H1 (cell line): ENCODE measurements around the gene RASSF5. TPM values are rescaled to one million over a fixed set of nuclear protein-coding genes. Genes with fewer than 3 reads are reported as not detected.

Experiments
- CTCF ChIA-PET: fragments of 300-600 bp; sonication (Branson Sonifier 250); formaldehyde crosslinking; loops from one replicate; lab custom pipeline; 2021; ENCODE audit not compliant: partially characterized antibody; lab: Charles Lee
- POLR2A ChIA-PET: fragments of 300-600 bp; sonication (Branson Sonifier 250); formaldehyde crosslinking; loops from one replicate; lab custom pipeline; 2021; ENCODE audit warnings: inconsistent platforms; ENCODE audit not compliant: partially characterized antibody; lab: Charles Lee
- DNase-seq, 2 experiments: peaks; one replicate each; pipeline versions ENCODE4 v3.0.0 to v3.0.0-alpha.2; 2010 to 2022; ENCODE audit warnings: low spot score in 2 of 2, low read depth in 1 of 2, mixed read lengths in 1 of 2
- FAIRE-seq: peaks from 2 replicates; lab custom pipeline; 2011; peaks lifted over from hg19 to GRCh38; lab: Jason Lieb, UNC
- H2AFZ ChIP-seq: 2 replicates; pipeline ENCODE4 v1.8.1; 2012; ENCODE audit warnings: low read length, inconsistent platforms
- H2AK5ac ChIP-seq: 2 replicates; pipeline ENCODE4 v1.6.1; 2013; ENCODE audit warnings: low read depth, low read length
- H2BK120ac ChIP-seq: replicated peaks from 2 replicates; pipeline ENCODE3; 2013; ENCODE audit warnings: low read depth, low read length, inconsistent platforms
- H2BK12ac ChIP-seq: 2 replicates; pipeline ENCODE4 v1.6.1; 2013; ENCODE audit warnings: low read depth, low read length
- H2BK15ac ChIP-seq: 2 replicates; pipeline ENCODE4 v1.6.1; 2013; ENCODE audit warnings: low read length
- H2BK20ac ChIP-seq: 2 replicates; pipeline ENCODE4 v1.6.1; 2013; ENCODE audit warnings: low read length
- H2BK5ac ChIP-seq: 2 replicates; pipeline ENCODE4 v1.6.1; 2013; ENCODE audit warnings: low read depth, low read length
- H3K14ac ChIP-seq: 2 replicates; pipeline ENCODE4 v1.6.1; 2013; ENCODE audit warnings: inconsistent platforms; ENCODE audit not compliant: insufficient read length
- H3K18ac ChIP-seq: 2 replicates; pipeline ENCODE4 v1.6.1; 2013; ENCODE audit warnings: low read length; ENCODE audit errors: extremely low read depth
- H3K23ac ChIP-seq: 2 replicates; pipeline ENCODE4 v1.6.1; 2013; ENCODE audit warnings: inconsistent platforms; ENCODE audit not compliant: insufficient read length
- H3K23me2 ChIP-seq: 2 replicates; pipeline ENCODE4 v1.6.1; 2013; ENCODE audit warnings: low read depth, low read length
- H3K27ac ChIP-seq: 2 replicates; pipeline ENCODE4 v1.6.1; 2011; ENCODE audit warnings: low read depth, low read length, inconsistent platforms
- H3K27me3 ChIP-seq, 4 experiments: replicated peaks in 1 of 4; 1 replicate in 1 of 4; 2 replicates in 3 of 4; pipeline versions ENCODE4 v1.6.1 to v1.8.1; 2011 to 2013; ENCODE audit warnings: low read length in 3 of 4, mild to moderate bottlenecking in 3 of 4, inconsistent platforms in 2 of 4, mixed read lengths in 2 of 4, moderate library complexity in 1 of 4; ENCODE audit not compliant: control insufficient read depth in 3 of 4, insufficient read depth in 3 of 4; ENCODE audit errors: extremely low read depth in 1 of 4
- H3K36me3 ChIP-seq, 4 experiments: 2 replicates each; pipeline versions ENCODE4 v1.6.1 to v1.8.1; 2011 to 2013; ENCODE audit warnings: mild to moderate bottlenecking in 4 of 4, low read length in 3 of 4, moderate library complexity in 2 of 4, control low read depth in 1 of 4, inconsistent platforms in 1 of 4; ENCODE audit not compliant: insufficient read depth in 4 of 4, control insufficient read depth in 2 of 4
- H3K4ac ChIP-seq: replicated peaks from 2 replicates; pipeline ENCODE3; 2013; ENCODE audit warnings: low read length, low read depth, mixed read lengths, inconsistent platforms; ENCODE audit not compliant: insufficient read length
- H3K4me1 ChIP-seq, 4 experiments: replicated peaks in 1 of 4; 1 replicate in 1 of 4; 2 replicates in 3 of 4; pipeline versions ENCODE4 v1.6.1 to v1.8.1; 2011 to 2013; ENCODE audit warnings: low read length in 3 of 4, inconsistent platforms in 2 of 4, mixed read lengths in 1 of 4; ENCODE audit not compliant: insufficient read depth in 4 of 4, control insufficient read depth in 3 of 4
- H3K4me2 ChIP-seq, 2 experiments: 2 replicates each; pipeline versions ENCODE4 v1.6.1 to v1.8.1; 2011 to 2013; ENCODE audit warnings: low read depth in 2 of 2, low read length in 2 of 2, control low read depth in 1 of 2, inconsistent platforms in 1 of 2, mild to moderate bottlenecking in 1 of 2; ENCODE audit not compliant: insufficient read depth in 1 of 2
- H3K4me3 ChIP-seq, 4 experiments: fragments of 200-600, 300-600 bp in 1 of 4; sonication (generic), shearing (Covaris generic), sonication (Bioruptor Twin) in 1 of 4; 2 replicates each; pipeline versions ENCODE4 v1.5.1 to v1.8.1; 2011 to 2016; ENCODE audit warnings: low read length in 4 of 4, low read depth in 3 of 4, control low read depth in 2 of 4, inconsistent platforms in 2 of 4, mild to moderate bottlenecking in 2 of 4, mixed read lengths in 1 of 4, moderate library complexity in 1 of 4; ENCODE audit not compliant: insufficient read depth in 2 of 4; ENCODE audit errors: extremely low read depth in 1 of 4
- H3K56ac ChIP-seq: replicated peaks from 2 replicates; pipeline ENCODE3; 2013; ENCODE audit warnings: low read depth, mild to moderate bottlenecking, mixed read lengths, low read length, inconsistent platforms; ENCODE audit not compliant: insufficient read length
- H3K79me1 ChIP-seq: 2 replicates; pipeline ENCODE4 v1.6.1; 2013; ENCODE audit warnings: low read depth, low read length, control low read depth
- H3K79me2 ChIP-seq, 2 experiments: 2 replicates each; pipeline versions ENCODE4 v1.6.1 to v1.8.1; 2012 to 2013; ENCODE audit warnings: low read length in 2 of 2, mild to moderate bottlenecking in 2 of 2, inconsistent platforms in 1 of 2; ENCODE audit not compliant: insufficient read depth in 2 of 2, control insufficient read depth in 1 of 2
- H3K9ac ChIP-seq, 4 experiments: replicated peaks in 1 of 4; 1 replicate in 1 of 4; 2 replicates in 3 of 4; pipeline versions ENCODE4 v1.6.1 to v1.8.1; 2011 to 2013; ENCODE audit warnings: low read depth in 3 of 4, low read length in 3 of 4, control low read depth in 2 of 4, mild to moderate bottlenecking in 2 of 4, moderate library complexity in 2 of 4, inconsistent platforms in 1 of 4; ENCODE audit errors: extremely low read depth in 1 of 4
- H3K9me3 ChIP-seq, 2 experiments: 2 replicates each; pipeline versions ENCODE4 v1.6.1 to v1.8.1; 2012 to 2013; ENCODE audit warnings: mild to moderate bottlenecking in 2 of 2, moderate library complexity in 2 of 2, control low read depth in 1 of 2, inconsistent platforms in 1 of 2, low read depth in 1 of 2, low read length in 1 of 2, mixed read lengths in 1 of 2; ENCODE audit not compliant: insufficient read depth in 2 of 2
- H4K20me1 ChIP-seq, 2 experiments: replicated peaks in 1 of 2; 2 replicates each; pipeline versions ENCODE3 to v1.8.1; 2011 to 2013; ENCODE audit warnings: inconsistent platforms in 2 of 2, low read length in 2 of 2, mild to moderate bottlenecking in 1 of 2; ENCODE audit not compliant: insufficient read depth in 2 of 2, control insufficient read depth in 1 of 2
- H4K5ac ChIP-seq: 2 replicates; pipeline ENCODE4 v1.6.1; 2013; ENCODE audit warnings: low read length, low read depth, mixed read lengths, inconsistent platforms; ENCODE audit not compliant: insufficient read length
- H4K8ac ChIP-seq: 2 replicates; pipeline ENCODE4 v1.8.0; 2013; ENCODE audit warnings: mild to moderate bottlenecking, moderate library complexity, low read length, inconsistent platforms; ENCODE audit not compliant: insufficient read depth; ENCODE audit errors: extremely low read depth
- H4K91ac ChIP-seq: replicated peaks from 2 replicates; pipeline ENCODE3; 2013; ENCODE audit warnings: low read length, mixed read lengths, inconsistent platforms; ENCODE audit not compliant: insufficient read length
- ATF2 ChIP-seq: IDR thresholded peaks from 2 replicates; pipeline ENCODE4 v1.6.1; 2012; ENCODE audit warnings: low read length, inconsistent platforms
- WGBS, 2 experiments: shearing (Covaris generic) in 1 of 2; methylation state at CpG; one replicate each; pipeline versions ENCODE4 v1.1.6 to v1.1.7; 2013 to 2015; ENCODE audit warnings: low lambda C conversion rate in 2 of 2, mixed read lengths in 2 of 2, inconsistent platforms in 1 of 2, low coverage in 1 of 2, missing lambda C conversion rate in 1 of 2; ENCODE audit not compliant: insufficient replicate concordance in 2 of 2, insufficient coverage in 1 of 2, insufficient read length in 1 of 2; ENCODE audit errors: extremely low coverage in 1 of 2, missing lambda C conversion rate in 1 of 2; 5-methylcytosine and 5-hydroxymethylcytosine counted together
- polyA plus RNA-seq, 7 experiments: library from polyadenylated mRNA; depleted of rRNA in 3 of 7; stranded (reverse) in 5 of 7; unstranded in 2 of 7; fragments of >200 nt in 5 of 7; fragments of 200-250 nt in 2 of 7; gene quantifications; 1 replicate in 5 of 7; 2 replicates in 1 of 7; 4 replicates in 1 of 7; pipeline versions ENCODE4 v1.2.1 to v1.2.3, GENCODE V29; 2011 to 2013; ENCODE audit warnings: missing spikeins in 2 of 7, mixed read lengths in 2 of 7
- total RNA-seq: library from RNA; stranded (reverse); fragmentation: NEBNext Ultra II Directional; extraction: Animal tissue kit (Norgen Biotek cat#: 25700); gene quantifications from 2 replicates; pipeline ENCODE4 v1.2.1, GENCODE V29; 2021

The RASSF5 gene
- total and polyA plus RNA-seq, 2 of the 8 experiments (the other 6 are each of a cell fraction or from before 2014, with no cell fraction given), result 0.82 to 1.8 TPM

DNA sequence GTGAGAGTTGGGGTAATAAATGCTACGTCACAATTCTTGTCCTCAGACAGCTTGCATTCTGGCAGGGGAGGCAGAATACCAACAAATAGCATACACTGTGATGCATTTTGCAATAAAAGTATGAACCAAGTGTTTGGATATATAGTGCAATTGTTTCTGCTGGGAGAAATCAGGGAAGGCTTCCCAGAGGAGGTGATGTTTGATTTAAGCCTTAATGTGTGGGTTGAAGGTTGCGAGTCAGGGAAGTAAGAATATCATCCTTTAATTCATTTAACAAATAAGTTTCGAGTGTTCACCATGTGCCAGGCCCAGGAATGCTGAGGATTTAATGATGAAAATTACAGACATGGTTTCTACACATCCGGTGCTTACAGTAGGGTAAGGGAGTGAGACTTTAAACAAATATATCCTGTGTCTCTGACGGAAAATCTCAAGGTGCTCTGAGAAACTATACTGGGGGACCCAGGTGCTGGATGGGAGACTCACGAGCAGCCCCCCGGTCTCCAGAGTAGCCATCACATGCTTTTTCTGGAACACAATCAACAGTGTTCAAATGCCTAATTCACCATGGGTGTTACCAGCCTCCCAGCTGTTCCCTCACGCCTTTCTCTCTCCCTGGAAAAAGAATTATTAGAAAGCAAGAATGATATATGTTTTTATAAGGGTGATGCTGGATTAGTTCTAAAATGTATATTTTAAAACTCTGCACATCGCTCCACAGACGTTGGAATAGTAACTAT lies 31.7 kb downstream of the RASSF5 start:
- Histone ChIP-seq H2BK5ac (no peak overlapping the region), H3K23ac (no peak overlapping the region)
- no peak for FAIRE-seq
- no peak for TF ChIP-seq ATF2
- TF ChIP-seq, all 59 proteins: peak for 0
- Histone ChIP-seq H3K4me1 (no peaks in the 10 kb centered on the region; a peak in 2 of 7 replicates), H3K36me3 (no peaks in the 10 kb centered on the region), H3K9ac (no peak overlapping the region), H2AK5ac (no peak overlapping the region), H3K4ac (no peak overlapping the region), H2BK15ac (no peak overlapping the region), H4K91ac (no peak overlapping the region), H2AFZ (no peak overlapping the region), H3K27me3 (no peaks in the 10 kb centered on the region), H3K79me1 (no peaks in the 10 kb centered on the region), H4K20me1 (no peaks in the 10 kb centered on the region), H3K56ac (no peak overlapping the region), H4K8ac (no peak overlapping the region), H3K4me3 (no peak overlapping the region), H3K79me2 (no peaks in the 10 kb centered on the region), H3K23me2 (no peaks in the 10 kb centered on the region; the same call in 1 of the 2 replicates), H2BK12ac (no peak overlapping the region), H3K4me2 (no peak overlapping the region), H2BK20ac (no peak overlapping the region), H2BK120ac (no peak overlapping the region), H3K27ac (no peak overlapping the region), H3K9me3 (no peaks in the 10 kb centered on the region), H4K5ac (no peak overlapping the region), H3K14ac (no peak overlapping the region), H3K18ac (no peak overlapping the region)
- CTCF ChIA-PET, result interaction anchor here (1.5 to 18.2 kb wide), 6 partner anchors 14 to 125 kb away, joined by 4 to 298 read pairs (median 22); partner anchors contain the start of gene RASSF5
- POLR2A ChIA-PET, result no interaction called here
- WGBS, 2 experiments, result 86% methylated on average over 10 of the region's 10 CpGs; no CpG with 5 or more reads in 1 of the 2 experiments
- DNase-seq, result no peak
